Panc1 (cell line): ENCODE measurements around the gene GALR1. TPM values are rescaled to one million over a fixed set of nuclear protein-coding genes. Genes with fewer than 3 reads are reported as not detected.

Experiments
- total RNA-seq: library from RNA; stranded (reverse); gene quantifications from one replicate; pipeline ENCODE4 v1.2.1, GENCODE V29; 2021; ENCODE audit not compliant: unreplicated experiment

Gene GALR1
- total RNA-seq, 1 experiment from 2014 or later: not detected

Other genes starting within 250 kb of the GALR1 start
- 88.8 TPM for gene MBP, start 117.1 kb upstream of the GALR1 start, total RNA-seq